ENCODE measurements around the gene SPHK1. TPM values are rescaled to one million over a fixed set of nuclear protein-coding genes. Genes with fewer than 3 reads are reported as not detected.
"Not testable (repeated sequence)": the region's sequence is repeated elsewhere in the genome, so short reads cannot be mapped to it uniquely, and the experiment has no call there.

Gene SPHK1, protein sequence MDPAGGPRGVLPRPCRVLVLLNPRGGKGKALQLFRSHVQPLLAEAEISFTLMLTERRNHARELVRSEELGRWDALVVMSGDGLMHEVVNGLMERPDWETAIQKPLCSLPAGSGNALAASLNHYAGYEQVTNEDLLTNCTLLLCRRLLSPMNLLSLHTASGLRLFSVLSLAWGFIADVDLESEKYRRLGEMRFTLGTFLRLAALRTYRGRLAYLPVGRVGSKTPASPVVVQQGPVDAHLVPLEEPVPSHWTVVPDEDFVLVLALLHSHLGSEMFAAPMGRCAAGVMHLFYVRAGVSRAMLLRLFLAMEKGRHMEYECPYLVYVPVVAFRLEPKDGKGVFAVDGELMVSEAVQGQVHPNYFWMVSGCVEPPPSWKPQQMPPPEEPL
- total RNA-seq = 3.1 TPM

DNA sequence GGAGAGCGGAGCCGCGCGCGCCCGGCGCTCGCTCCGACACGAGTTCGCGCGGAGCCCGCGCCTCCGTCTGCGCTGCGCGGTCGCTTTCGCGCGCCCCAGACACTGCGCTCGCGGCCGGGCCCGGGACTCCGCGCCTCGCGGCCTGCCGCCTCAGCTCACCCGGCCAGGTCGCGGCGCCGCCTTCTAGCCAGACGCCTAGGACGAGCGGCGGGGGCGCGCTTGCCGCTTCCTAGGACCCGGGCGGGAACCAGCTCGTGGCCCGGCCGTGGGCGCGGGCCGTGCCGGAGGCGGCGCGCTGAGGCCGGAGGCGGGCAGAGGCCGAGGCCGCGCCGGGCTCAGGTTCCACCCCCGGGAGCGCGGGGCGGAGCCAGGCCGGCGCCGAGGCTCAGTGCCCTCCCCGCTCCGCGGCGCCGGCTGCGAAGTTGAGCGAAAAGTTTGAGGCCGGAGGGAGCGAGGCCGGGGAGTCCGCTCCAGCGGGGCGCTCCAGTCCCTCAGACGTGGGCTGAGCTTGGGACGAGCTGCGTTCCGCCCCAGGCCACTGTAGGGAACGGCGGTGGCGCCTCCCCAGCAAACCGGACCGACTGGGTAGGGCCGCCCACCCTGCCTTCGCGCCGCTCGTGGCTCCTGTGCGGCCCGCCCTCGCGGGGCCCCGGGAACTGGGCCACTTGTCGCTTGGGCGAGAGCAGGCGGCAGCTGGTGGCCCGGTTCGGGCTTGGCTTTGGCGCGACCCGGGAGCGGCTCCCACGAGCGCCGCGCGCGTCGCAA, at the start of gene SPHK1:
TSS of gene SPHK1 (plus strand) at position 388 of the 765 bp plus-strand sequence. CDS start 1,036 bp downstream, outside the sequence.
- DNase-seq (ENCODE audit: low spot score) = no peak

DNA sequence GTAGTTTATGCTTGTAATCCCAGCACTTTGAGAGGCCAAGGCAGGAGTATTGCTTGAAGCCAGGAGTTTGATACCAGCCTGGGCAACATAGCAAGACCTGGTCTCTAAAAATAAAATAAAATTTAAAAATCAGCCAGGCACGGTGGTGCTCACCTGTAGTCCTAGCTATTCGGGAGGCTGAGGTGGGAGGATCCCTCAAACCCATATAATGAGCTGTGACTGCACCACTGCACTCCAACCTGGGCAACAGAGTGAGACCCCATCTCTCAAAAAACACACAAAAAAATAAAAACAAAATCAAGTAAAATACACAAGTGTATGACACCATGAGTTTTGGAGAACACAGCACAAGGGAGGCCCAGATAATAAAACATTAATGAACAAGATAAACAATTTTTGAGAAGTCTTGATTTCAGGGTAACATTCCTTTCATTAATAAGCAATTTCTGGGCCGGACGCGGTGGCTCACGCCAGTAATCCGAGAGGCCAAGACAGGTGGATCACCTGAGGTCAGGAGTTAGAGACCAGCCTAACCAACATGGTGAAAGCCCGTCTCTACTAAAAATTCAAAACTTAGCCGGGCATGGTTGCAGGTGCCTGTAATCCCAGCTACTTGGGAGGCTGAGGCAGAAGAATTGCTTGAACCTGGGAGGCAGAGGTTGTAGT, 48.6 kb upstream of the SPHK1 start:
- DNase-seq (ENCODE audit: low spot score) = no peak

DNA sequence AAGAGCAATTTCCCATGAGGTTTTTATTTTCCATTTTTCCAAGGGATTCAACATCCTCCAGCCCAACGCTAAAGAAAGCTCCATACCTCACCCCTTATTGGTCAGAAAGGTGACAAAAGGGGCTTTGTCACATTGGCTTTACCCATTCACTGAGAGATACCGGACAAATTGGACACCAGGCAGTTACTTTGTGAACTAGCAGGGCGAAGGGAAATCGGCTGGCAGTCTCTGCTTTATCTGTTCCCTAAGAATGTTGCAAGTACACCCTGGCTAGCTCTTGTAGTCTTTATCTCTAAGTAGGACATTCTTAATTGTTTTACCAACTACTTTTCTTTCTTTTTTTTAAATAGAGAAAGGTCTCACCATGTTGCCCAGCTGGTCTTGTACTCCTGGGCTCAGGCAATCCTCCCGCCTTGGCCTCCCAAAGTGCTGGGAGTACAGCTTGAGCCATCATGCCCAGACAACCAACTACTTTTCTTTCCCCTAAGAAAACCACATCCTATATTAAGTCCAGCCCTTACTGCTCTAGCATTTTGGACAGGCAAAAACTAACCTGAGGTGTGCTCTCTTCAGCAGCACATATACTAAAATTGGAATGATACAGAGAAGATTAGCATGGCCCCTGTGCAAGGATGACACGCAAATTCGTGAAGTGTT, 47.5 kb upstream of the SPHK1 start:
- DNase-seq (ENCODE audit: low spot score) = no peak

DNA sequence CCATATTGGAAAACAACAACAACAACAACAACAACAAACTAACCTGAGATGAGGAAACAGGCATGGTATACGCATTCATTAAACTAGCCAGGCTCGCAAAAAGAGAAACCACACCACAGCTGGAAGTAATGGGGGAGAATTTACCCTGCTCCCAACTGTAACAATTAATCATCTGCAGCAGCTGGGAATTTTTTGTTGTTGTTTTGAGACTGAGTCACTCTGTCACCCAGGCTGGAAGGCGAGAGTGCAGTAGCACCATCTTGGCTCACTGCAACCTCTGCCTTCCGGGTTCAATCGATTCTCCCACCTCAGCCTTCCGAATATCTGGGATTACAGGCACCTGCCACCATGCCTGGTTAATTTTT, 47.0 kb upstream of the SPHK1 start:
- no peak for DNase-seq (ENCODE audit: low spot score)

DNA sequence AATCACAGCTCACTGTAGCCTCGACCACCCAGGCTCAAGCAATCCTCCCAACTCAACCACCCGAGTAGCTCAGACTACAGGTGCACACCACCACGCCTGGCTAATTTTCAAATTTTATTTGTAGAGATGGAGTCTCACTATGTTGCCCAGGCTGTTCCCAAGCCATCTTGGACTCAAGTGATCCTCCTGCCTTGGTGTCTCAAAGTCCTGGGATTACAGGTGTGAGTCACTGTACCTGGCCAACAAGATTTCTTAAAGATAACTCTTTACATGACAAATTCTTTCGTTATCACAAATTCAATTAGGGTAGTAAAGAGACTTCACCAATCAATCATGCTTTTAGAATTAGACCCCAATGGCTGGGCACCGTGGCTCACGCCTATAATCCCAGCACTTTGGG, 43.1 kb upstream of the SPHK1 start:
- no peak for DNase-seq (ENCODE audit: low spot score)

DNA sequence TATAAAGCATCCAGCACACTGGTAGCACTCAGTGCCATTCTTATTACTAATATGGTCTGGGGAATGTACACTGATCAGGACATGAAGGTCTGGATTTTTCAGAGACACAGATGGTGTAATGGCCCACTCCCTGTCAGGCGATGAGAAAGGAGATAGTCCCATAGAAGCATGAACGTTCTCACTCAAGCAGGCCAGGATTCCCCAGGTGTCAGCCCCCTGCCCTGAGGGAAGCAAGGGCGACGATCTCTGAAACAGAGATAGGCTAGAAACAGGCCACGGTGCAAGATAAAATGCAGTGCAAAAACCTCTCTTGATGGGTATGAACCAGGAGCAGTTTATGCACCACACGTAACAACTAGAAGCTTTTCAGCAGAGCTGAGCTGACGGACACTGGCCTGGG, 41.3 kb upstream of the SPHK1 start:
- no peak for DNase-seq (ENCODE audit: low spot score)

DNA sequence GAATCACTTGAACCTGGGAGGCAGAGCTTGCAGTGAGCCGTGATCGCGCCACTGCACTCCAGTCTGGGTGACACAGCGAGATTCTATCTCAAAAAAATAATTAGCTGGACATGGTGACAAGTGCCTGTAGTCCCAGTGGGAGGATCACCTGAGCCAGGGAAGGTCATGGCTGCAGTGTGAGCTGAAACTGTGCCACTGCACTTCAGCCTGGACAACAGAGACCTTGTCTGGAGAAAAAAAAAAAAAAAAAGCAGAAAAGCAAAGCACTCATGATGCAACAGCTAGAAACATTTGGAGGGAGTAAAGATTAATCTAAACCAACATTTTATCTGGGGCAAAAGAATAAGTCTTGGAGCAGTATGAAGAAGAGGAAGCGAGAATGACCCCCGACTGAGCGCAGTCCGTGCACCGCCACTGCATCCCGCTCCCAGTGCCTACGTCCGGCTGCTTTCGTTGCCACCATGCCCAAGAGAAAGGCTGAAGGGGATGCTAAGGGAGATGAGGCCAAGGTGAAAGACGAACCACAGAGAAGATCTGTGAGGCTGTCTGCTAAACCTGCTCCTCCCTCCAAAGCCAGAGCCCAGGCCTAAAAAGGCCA, 38.9 kb upstream of the SPHK1 start:
- DNase-seq (ENCODE audit: low spot score) = no peak

DNA sequence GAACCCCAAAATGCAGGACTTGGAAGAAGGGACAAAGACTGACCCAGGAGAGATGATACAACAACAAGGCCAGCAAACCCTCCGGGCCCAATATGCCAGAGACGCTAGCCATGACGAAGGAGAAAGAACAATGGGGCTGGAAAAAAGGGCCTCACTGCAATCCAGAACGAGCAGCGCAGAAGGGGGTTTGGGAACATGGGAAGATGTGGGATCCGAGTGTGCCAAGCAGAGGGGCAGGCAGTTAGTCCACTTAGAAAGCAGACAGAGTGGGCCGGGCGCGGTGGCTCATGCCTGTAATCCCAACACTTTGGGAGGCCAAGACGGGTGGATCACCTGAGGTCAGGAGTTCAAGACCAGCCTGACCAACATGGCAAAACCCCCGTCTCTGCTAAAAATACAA, 37.5 kb upstream of the SPHK1 start:
- not testable (repeated sequence) for DNase-seq (ENCODE audit: low spot score)

DNA sequence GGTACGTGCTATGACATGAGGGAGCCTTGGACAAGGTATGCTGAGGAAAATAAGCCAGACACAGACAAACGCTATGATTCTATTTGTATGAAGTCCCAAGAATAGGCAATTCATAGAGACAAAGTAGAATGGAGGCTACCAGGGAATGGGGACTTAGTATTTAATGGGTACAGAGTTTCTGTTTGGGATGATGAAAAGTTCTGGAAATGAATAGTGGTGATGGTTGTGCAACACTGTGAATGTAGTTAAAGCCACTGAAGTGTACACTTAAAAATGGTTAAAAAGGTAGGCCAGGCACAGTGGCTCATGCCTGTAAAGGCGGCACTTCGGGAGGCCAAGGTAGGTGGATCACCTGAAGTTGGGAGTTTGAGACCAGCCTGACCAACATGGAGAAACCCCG, 33.9 kb upstream of the SPHK1 start:
- no peak for DNase-seq (ENCODE audit: low spot score)

DNA sequence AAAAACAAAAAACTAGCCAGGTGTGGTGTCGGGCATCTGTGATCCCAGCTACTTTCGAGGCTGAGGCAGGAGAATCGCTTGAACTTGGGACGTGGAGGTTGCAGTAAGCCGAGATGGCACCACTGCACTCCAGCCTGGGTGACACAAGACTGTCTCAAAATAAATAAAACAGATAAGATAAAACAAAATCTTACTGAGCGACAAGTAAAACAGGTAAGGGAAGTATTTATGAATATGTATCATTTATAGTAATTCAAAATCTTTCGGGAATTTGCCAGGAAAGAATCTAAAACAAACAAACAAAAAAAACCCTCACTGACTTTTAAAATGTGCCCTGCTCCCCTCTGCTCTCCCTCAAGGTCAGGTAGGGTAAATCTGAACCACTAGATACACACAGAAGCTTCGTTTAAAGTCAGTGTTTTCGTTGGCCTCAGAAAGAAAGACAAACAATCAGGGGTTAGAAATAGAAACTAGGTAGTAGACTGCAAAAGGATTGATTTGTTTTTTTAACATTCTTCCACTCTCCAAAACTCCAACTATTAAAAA, 32.8 kb upstream of the SPHK1 start:
- DNase-seq (ENCODE audit: low spot score) = no peak

DNA sequence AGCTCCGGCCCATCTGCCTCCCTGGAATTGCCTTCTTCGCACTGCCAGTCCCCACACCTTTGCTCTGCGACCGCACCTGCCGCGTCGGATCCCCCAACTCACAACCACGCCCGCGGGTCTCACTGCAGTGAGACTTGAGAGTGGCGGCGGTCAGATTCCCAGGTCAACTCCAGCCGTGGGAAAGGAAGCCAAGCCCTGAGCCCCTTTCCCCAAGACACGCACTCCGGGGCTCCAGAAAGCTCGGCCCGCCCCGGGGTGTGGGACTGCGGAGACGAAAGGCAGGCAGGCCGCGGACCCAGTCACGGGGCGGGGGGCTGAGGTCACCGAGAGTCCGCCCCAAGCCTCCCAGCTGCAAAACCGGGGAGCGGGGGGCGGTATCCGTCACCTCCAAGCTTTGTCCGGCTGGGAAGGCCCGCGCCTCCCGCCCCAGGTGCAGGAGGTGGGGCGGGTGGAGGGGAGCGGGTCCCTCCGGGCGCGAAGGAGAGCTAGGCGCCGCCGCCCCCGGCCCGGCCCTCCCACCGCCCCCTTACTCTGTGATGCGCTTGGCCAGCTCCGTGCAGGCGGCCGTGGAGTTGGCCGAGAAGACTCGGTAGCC, 31.3 kb upstream of the SPHK1 start:
- DNase-seq (ENCODE audit: low spot score) = peak; percentile 45

DNA sequence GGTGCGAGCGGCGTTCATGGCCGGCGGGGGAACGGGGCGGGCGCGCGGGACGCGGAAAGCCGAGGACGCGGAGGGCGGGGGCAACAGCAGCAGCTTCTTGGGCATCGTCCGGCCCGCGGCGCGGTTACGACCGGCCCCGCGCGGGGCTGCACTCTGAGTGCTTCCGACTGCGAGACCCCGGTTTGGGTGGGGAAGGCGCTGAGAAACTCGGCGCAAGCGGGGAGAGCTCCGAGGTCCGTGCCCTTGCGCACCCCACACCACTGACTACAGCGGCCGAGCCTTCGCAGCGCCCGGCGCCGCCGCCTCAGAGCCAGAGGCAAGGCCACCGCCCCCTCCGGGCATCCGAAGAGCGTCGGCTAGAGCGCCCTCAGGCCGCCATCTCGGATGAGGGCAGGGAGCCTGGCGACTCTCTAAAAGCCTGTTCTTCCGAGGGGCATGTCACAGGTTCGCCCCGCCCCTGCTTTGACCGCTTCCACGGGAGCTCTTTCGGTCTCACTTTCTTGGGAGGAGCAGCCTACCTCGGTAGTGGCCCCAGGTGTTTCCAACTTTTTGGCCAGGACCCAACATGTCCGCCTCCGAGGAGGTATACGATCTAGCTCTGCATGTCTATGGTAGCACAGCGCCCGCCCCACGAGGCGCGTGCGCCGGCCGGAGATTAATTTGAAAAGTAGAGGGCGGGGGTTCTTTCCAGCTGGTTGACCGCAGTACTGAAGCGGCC, 30.7 kb upstream of the SPHK1 start, which contains the start of gene PRPSAP1:
TSS of gene PRPSAP1 (minus strand) at position 318 of the 718 bp plus-strand sequence. CDS start at position 105, 213 bp downstream.
- DNase-seq (ENCODE audit: low spot score) = peak; percentile 86

DNA sequence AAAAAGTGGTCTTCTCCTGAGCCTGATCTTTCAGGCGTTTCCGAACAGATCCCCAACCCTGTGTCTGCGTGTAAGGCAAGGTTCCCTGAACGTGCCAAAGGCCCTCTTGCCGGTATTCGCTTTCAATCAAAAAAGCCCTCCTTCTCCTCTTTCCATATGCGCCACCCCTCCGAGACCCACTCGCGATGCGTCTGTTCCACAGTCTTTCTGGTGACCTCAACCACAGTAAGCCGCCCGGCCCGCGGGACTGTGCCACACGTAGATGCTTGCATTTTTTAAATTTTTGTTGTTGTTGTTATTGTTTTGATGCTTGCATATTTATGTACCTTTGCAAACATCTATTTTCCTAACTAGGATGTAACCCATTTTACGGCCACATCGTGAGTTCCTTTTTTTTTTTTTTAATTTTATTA, 30.1 kb upstream of the SPHK1 start:
- no peak for DNase-seq (ENCODE audit: low spot score)

DNA sequence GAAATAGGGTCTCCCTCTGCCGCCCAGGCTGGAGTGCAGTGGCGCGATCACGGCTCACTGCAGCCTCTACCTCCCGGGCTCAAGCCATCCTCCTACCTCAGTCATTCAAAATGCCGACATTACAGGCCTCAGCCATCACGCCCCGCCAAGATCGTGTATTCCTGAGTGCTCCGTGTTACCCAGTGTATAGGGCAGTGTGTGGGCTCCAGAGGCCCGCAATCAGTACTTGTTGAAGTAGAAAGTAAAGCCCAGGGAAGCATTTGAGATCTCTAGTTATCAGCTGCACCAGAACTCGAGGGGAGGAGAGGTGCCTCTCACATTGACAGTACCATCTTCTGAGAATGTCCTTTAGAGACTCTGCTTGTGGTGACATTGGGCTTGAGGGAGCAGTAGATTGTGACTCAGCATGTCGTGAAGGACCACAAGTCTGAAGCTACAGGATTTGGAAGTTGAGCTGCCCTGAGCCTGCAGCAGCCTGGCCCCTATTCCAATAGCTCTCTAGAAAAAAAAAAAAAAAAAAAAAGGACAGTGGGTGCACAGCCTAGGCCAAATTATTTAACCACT, 29.6 kb upstream of the SPHK1 start:
- DNase-seq (ENCODE audit: low spot score) = no peak

DNA sequence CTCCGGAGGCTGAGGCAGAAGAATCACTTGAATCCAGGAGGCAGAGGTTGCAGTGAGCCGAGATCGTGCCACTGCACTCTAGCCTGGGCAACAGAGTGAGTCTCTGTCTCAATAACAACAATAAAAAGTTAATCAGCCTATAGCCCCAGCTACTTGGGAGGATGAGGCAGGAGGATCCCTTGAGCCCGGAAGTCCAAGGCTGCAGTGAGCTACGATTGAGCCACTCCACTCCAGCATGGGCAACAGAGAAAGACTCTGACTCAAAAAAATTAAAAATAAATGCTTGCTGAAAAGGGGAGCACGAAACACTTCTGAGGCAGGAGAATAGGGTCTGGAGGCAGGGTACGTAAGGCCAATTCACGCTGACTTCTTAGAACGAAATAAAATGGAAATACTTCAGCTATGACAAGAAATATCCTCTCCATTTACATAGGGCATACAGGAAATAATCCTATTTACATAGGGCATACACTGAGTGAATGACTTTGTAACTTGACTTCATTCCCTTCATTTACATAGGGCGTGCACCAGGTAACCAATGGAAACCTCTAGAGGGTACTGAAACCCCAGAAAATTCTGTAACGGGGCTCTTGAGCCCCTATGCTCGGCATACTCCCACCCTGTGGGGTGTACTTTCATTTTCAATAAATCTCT, 27.5 kb upstream of the SPHK1 start:
- no peak for DNase-seq (ENCODE audit: low spot score)

DNA sequence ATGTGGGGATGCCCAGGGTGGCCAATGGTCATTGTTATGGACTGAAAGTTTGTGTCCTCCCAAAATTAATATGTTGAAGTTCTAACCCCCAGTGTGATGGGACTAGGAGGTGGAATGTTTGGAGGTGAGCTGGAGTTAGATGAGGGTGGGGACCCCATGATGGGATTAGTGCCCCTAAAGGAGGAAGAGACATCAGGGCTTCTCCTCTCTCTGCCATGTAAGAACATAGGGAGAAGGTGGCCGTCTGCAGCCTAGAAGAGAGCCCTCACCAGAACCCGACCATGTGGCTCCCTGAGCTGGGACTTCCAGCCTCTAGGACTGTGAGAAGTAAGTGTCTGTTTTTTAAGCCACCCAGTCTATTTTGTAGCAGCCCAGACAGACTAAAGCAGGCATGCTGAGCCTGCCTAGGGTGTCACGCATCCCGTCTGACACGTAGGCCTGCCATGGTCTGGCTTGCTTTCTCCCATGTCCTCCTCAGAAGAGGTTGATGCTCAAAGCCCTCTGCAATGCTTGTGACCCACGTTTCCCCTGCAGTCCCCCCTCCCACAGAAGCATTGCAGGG, 26.7 kb upstream of the SPHK1 start:
- DNase-seq (ENCODE audit: low spot score) = no peak

DNA sequence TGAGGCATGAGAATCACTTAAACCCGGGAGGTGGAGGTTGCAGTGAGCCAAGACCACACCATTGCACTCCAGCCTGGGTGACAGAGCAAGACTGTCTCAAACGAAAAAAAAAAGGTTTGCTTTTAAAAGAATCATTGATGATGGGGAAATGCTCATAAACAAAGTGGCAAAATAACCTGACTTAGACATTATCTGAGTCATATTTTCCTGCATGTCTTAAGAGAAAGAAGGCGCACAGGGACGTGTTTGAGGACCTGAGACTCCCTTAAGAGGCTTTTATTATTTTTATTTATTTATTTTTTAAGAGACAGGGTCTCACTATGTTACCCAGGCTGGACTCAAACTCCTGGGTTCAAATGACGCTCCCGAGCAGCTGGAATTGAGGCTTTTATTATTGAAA, 25.0 kb upstream of the SPHK1 start:
- no peak for DNase-seq (ENCODE audit: low spot score)

DNA sequence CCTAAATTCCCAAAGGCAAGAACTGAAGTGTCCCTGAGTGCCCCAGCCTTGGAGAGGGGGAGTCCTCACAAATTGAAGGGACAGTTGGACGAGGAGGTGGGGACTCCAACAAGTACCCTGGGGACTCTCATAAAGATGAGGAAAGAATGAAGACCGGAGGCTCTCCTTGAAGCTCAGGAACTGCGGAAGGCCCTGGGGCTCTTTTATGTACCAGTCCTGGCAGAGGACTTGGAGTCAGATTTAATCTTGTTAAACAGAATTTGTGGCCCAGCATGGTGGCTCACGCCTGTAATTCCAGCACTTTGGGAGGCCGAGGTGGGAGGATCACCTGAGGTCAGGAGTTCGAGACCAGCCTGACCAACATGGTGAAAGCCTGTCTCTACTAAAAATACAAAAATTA, 24.6 kb upstream of the SPHK1 start:
- not testable (repeated sequence) for DNase-seq (ENCODE audit: low spot score)

DNA sequence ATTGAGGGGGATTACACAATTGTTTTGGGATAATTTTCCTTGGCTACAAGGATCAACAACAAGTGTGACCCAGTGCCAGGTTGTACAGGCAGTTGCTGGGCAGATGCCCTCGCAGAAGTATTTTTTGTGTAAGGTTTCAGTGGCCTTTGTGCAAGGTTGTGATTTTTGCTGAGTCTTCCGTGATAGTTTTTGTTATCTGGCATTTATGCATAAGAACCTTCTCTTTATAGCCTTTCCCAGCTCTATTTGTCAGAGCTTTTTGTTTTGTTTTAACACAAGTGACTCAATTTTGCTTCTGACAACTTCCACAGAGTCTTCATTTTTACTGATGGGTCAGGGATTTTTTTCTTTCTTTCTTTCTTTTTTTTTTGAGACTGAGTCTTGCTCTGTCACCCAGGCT, 23.9 kb upstream of the SPHK1 start:
- no peak for DNase-seq (ENCODE audit: low spot score)

Measured in ureter (tissue), 1 donor.